Germinal center (tissue), 1 donor: ENCODE results near the gene SPNS2.
"Not testable (repeated sequence)": the region's sequence is repeated elsewhere in the genome, so short reads cannot be mapped to it uniquely, and the experiment has no call there.

ENCODE experiments used
- DNase-seq: peaks from one replicate; pipeline ENCODE4 v3.0.0; 2012; ENCODE audit warnings: mixed read lengths, low spot score

Gene SPNS2

DNA sequence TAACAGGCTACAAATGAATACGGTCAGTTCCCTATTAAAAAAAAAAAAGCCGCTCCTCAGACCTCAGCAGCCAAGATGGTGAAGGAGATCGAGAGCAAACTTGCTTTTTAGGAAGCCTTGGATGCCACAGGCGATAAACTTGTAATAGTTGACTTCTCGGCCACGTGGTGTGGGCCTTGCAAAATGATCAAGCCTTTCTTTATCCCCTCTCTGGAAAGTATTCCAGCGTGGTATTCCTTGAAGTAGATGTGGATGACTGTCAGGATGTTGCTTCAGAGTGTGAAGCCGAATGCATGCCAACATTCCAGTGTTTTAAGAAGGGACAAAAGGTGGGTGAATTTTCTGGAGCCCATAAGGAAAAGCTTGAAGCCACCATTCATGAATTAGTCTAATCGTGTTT, 73.5 kb downstream of the SPNS2 start:
- DNase-seq, result no peak

DNA sequence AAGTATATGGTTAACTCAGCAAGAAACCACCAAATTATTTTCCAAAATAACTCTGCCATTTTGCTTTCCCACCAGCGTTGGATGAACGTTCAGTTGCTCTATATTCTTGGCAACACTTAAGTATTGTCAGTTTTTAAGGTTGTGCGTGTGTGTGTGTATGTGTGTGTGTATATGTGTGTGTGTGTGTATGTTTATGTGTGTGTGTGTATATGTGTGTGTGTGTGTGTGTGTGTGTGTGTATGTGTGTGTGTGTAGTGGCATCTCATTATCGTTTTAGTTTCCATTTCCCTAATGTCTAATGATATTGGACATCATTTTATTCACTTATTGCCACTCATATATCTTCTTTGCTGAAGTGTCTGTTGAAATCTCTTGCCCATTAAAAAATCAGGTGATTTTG, 74.4 kb downstream of the SPNS2 start:
- DNase-seq, result no peak

DNA sequence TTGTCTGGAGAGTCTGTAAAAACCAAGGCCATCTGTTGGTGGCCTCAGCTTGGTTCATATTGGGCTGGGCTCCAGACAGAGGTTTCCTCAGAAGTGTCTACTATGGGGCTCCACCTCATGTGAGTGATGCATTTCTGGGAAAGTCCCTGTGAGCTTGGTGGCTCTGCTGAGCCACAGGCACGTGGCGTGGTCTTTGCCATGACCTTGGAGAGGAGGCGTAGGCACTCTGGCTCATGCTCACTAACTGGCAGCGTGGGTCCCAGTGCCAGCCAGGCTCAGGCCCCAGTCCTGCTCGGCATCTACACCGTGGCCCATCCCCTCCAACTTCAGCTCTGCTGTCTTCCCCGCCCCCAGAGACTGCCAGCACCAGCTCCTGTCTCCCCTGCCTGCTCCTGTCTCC, 75.0 kb downstream of the SPNS2 start:
- no peak for DNase-seq

DNA sequence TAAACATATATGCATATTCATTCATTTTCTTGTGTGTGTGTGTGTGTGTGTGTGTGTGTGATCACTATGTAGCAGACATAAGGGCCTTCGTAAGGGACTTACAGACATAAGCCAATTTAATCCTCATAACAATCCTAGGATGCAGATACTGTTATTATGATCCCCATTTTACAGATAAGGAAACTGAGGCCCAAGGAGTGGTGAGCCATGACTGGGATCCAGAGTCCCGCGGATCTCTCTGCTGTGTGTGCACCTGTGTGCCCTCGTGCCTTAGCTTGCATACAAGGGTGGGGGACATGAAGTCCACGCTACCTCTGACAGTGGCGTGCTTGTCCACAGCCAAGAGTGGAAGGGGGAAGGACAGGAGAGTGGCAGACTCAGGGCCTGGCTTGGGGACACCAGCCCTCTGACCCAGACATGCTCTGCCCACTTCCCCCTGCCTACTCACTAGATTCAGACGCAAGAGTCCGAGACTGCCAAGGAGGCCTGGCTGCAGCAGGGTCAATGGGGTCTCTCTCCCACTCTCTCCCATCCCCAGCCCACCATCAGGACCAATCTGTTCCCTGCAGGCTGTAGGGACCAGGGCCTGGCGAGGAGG, 75.9 kb downstream of the SPNS2 start:
- no peak for DNase-seq

DNA sequence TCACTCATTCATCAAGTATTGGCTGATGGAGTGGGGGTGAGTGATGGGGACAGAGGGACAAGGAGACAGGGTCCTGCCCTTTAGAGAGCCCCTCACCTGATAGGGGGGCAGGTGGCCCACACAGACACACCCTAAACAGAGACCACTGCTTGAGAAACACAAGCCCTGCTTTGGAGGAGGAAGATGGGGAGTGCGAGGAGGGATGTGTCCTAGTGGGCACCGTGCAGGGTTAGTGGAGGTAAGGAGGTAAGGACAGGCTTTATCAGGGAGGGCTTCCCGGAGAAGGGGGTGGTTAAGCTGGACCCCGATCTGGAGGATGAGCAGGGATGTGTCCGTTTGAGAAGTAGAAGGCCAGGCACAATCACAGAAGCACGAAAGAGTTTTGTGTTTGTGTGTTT, 77.5 kb downstream of the SPNS2 start:
- DNase-seq, result no peak

DNA sequence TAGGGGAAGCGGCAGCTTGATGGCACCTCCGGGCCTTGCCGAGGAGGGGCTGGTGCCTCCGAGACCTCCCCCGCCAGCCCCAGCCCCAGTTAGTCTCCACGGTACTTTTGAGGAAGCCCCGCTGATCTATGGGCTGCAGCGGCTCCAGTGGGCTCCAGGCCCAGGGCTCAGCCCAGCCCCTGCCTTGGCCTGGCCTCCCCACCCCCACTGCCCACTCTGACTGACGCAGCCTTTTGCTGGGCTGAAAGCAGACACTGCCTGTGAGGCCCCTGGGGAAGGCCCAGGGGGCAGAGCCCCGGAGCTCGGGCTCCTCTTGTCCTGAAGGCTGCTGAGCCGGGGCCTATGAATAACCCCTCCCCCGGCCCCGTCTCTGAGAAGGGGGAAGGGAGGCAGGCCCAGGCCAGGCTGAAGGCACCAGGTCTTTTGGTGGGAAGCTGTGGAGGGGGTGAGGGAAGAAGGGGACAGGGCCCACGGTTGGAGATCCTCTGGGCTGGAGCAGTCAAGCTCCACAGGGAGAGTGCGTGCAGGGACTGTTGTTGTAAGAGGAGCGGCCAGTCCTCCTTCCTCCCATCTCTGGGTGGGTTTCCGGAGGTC, 78.1 kb downstream of the SPNS2 start:
- DNase-seq, result no peak

DNA sequence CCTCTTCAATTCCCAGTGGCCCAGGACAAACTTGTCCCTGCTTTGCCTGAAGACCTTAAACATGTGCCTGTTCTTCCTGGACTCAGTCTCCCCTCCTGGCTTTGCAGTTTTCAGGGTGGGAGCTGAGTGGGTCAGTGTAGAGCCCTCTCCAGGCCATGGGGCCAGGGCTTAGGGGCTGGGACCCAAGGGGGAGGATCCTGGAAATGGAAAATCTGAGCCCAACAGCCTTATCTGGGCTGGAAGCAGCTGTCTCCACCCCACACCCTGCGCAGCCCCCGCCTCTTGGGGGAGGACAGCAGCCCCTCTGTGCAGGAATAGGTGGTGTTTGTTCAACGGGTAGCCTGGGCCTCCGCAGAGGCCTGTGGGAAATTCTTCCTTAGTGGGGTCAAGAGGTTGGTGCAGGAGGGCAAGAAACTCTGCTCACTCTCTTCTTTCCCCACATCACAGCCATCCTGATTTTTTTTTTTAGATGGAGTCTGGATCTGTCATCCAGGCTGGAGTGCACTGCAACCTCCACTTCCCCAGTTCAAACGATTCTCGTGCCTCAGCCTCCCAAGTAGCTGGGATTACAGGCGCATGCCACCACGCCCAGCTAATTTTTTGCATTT, 78.8 kb downstream of the SPNS2 start:
- no peak for DNase-seq

DNA sequence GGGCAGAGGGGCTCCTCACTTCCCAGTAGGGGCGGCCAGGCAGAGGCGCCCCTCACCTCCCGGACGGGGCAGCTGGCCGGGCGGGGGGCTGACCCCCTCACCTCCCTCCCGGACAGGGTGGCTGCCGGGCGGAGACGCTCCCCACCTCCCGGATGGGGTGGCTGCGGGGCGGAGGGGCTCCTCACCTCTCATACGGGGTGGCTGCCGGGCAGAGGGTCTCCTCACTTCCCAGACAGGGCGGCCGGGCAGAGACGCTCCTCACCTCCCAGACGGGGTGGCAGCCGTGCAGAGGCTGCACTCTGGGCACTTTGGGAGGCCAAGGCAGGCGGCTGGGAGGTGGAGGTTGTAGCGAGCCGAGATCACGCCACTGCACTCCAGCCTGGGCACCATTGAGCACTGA, 79.7 kb downstream of the SPNS2 start:
- not testable (repeated sequence) for DNase-seq

DNA sequence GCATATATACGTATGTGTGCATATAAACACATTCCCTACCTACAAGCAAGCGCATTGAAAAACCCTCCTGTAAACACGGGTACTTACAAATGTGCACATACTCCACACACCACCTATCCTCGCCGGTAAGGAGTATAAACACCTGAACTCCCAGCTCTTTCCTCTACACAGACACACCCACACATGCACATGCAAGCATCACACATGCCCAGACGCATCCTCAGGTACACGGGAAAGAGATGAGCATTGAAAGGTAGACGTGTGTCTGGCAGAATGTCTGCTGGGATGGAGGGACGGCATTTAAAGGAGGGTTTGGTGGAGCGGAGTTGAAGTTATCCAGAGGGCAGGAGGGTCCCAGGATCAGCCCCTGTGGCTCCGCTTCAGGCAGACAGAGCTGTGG, 81.0 kb downstream of the SPNS2 start:
- no peak for DNase-seq

DNA sequence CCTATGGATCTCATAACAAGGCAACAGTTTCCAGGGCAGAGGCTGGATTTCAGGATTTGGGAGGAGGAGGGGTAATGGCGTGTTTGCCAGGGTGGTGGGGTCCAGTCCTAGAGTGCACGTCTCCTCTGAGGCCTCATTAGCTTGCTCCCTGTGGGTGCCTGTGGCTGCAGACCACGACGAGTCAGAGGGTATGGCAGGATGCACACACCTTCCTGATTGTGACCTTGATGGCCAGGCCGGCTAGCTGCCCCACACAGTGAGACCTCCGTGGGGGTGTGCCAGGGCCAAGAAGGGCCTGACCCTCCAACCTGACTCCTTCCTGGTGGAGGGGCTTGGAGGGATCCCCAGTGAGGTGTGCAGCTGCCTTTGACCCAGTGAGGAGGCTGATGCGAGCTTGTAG, 81.6 kb downstream of the SPNS2 start:
- no peak for DNase-seq

DNA sequence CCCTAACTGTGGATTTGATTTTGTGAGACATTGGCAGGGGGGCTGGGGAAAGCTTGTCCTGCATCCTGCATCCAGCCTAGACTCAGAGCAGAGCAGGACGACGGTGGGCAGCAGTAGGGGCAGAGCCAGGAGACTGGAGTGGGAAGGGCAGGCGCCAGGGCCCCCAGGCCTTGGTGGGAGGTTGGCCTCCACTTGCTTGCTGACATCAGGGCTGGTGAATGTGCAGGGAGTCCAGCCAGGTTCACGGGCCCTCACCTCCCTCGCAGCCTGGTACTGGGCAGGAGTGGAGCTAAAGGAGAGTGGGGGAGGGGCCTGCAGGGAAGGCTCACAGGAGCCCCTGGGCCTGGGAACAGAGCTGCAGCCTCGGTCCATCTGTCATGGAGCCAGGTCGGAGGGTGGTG, 83.4 kb downstream of the SPNS2 start:
- no peak for DNase-seq

DNA sequence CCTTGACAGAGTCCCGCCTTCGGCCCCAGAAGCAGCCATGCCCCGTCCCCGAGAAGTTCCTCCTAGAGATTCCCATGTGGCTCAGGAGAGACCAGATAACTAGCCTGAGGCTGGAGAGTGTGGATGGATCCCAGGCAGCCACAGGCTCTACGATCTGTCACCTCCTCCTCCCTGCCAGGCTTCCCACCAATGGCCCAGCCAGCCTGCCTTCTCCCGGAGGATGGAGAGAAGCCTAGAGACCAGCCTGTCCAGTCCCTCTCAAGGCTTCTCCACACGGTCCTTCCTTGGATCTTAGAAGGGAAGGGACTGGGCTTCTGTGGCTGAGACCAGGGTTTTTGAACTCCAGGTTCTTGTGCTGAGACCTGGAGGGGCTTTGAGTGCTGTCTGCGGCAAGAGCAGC, 84.0 kb downstream of the SPNS2 start:
- DNase-seq, result no peak

DNA sequence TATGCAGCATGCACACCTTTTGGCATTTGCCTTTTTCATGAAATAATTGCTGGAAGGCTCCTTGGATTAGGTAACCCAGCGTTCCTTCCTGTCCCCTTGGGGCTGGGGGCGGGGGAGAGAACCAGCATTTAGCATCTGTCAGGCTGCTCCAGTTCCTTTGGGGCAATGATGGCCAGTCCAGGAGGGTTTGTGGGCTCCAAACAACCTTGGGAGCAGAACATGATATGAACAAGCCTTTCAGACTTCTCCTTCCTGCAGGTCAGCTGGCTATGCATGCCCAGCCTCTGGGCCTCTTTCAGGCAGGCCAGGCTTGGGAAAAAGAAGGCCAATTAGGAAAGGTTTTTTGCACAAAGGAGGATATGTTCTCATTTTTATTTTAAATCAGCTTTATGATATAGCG, 84.5 kb downstream of the SPNS2 start:
- DNase-seq, result no peak

DNA sequence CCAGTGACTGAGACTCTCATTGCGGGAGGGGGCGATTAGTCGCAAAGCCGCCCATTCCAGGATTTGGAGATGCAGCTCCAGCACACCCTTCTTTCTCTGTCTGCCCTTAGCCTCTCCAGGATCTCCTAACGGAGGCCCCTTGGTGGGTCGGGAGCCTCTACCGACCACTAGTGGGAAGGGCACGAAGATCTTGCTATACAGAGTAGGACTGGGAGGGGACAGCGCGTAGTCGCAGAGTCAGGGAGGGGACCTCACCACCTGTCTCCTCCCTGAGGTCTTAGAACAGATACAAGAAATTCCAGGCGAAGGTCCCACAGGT, 85.1 kb downstream of the SPNS2 start:
- peak; percentile 45 for DNase-seq

DNA sequence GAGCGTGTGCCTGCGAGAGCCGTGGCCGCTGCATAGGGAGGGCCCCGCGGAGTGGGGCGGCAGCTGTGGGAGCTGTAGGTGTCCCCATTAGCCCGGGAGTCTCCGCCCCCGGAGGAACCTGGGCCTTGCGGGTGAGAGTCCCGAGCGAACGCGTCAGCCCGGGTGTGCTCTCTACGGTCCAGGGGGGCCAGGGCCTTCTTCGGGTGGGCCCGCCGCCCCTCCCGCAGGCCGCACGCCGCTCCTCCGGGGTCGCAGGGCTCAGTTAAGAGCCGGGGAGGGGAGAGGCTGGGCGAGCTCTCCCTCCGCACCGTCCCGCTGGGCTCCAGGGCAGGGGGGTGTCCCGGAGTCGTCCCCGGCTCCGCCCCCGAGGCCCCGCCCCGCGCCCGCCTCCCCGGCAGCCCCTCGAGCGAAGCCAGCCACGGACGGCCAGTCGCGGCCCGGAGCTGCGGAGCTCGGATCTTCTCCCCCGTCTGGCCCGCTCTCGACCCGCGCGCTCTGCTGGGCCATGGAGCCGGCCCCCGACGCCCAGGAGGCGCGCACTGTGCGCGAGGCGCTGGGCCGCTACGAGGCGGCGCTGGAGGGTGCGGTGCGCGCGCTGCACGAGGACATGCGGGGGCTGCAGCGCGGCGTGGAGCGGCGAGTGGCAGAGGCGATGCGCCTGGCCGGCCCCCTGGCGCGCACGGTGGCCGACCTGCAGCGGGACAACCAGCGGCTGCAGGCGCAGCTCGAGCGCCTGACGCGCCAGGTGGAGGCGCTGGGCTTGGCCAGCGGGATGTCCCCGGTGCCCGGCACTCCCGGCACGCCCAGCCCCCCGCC, 85.6 kb downstream of the SPNS2 start, which contains the start of gene SMTNL2:
Gene SMTNL2, plus strand, starts transcription at position 429 of the 816 bp plus-strand sequence. Its CDS starts 77 bp downstream, at position 506.
- peak; percentile 50 for DNase-seq

DNA sequence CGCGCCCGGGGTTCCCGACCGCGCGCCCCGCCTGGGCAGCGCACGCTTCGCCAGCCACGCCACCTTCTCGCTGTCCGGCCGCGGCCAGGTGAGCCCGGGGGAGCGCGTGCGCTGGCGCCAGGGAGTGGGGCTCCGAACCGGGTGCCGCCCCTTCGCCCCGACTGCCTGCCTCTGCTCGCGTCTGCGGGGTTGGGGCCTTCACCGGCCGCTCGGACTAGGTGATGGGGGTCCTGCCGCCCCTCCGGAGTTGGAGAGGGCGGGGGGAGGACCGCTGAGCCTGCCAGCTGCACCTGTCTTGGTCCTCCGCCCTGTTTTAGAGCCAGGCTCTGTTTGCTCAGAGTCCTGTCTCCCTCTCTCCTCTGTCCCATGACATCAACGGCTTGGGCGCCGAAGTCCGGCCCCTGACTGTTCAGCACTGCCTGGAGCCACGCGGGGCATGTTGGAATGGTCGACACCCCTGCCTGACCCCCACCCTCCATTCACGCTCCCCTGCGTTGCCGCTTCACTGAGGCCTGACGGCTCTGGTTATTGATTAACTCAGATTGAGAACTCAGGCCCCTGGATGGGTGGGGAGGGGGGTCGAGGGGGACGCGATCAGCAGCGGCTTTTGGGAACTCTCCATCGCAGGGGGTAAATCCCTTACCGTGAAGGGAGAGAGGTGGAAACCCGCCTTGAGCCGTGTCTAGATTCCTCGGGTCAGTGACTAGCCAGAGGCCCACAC, 86.4 kb downstream of the SPNS2 start:
- DNase-seq, result no peak

DNA sequence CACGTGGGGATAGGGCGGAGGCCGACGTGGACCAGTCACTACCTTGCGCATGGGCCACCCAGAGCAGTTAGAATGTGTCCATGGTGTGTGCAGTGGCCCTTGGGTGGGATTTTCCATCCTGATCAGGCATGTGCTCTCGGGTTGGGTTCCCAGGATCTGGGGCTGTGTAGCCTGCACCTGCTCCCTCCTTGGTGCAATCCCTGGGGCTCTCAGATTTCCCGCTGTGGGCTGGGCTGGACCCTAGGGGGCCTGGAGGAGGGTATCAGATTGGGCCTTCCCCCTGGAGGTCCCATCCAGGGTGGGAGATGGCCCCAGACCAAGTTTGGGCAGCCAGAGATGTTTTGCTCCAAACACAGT, 86.9 kb downstream of the SPNS2 start:
- no peak for DNase-seq

DNA sequence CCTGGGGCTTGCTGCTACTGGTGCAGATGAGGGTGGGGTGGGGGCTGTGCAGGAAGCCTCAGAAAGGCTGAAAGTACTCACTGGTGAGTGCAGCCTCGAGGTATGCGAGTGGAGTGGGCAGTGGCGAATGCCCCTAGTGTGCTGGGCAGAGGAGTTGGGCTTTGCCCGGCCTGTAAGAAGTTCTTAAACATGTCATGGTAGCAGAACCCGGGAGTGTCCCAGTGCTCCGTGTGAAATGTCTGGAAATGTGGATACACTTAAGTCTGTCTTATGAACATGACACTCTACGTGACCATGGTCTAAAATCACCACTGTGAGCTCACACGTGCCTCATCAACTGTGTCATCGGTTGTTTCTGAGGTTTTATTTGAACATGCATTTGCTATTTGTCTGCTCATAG, 87.4 kb downstream of the SPNS2 start:
- no peak for DNase-seq

DNA sequence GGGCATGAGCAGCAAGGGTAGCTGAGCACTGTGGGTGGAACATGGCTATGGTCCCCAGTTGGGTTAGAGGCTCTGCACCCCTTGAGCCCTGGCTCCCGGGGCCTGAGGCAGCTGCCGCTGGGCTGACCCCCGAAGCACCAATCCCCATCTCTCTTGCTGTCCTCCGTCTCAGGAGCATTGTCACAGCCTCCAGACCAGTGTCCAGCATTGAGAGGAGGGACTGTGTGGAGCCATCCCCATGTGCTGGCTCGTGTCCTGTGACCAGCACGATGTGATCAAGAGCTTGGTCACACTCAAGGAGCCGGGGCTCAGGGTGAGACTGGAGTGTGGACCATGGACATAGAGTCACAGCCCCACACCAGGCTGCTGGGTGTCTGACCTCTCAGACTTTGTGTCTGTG, 88.5 kb downstream of the SPNS2 start:
- no peak for DNase-seq

DNA sequence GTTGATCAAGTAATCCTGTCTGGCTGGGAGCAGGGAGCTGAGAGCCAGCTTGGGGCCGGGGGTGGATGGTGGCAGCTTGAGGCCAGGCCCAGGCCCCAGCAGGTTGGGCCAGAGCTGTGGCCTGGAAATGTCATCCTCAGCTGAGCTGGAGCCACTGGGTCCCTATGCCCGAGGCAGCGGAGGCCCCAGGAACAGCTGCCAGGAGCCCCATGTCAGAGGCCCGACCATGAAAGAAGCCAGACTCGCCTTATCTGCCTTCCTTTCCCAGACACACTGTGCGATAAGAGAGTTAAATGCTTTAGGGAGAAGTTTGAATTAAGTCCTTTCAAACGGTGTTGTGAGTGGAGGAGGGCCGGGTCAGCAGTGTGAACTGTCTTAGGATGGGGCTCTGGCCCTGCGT, 89.1 kb downstream of the SPNS2 start:
- no peak for DNase-seq

DNA sequence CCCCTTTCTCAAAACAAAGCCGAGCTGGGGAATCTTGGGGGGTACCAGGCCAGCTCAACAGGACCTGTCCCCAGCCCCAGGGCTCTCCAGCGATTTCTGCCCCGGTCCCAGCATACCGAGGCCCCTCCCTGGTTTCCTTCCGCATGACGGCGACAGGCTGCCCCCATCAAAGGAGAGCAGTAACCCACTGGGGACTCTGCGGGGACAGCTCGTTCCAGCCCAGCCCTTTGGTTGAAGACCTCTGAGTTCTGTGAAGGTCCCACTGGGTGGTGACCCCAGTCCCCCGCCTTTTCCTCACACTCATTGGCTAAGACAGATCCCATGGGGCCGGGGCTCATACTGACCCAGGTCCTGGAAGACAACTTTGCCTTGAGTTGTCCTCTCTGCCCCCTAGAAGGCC, 89.7 kb downstream of the SPNS2 start:
- DNase-seq, result no peak
